Measurements from ENCODE around the gene POLD1.

Gene POLD1

GRCh38 chr19:50451223-50451534, 67.0 kb downstream of the POLD1 start:
- Histone ChIP-seq H3K9ac (ENCODE audit: low read depth in 1 of 2, low read length in 2 of 2) (no peak overlapping the region), H3K27ac (ENCODE audit: low read depth, low read length) (no peak overlapping the region), H3K4me3 (ENCODE audit: low read depth in 1 of 2, low read length in 2 of 2) (no peak overlapping the region), H3K9me3 (ENCODE audit: control insufficient read depth in 1 of 2, low read length in 2 of 2) (no peaks in the 10 kb centered on the region), H3K27me3 (ENCODE audit: control insufficient read depth in 1 of 2, insufficient read depth in 2 of 2, low read length in 2 of 2) (peaks cover 0 to 7% of the 10 kb centered on the region in 2 donors), H3K36me3 (ENCODE audit: control insufficient read depth in 1 of 2, insufficient read depth in 2 of 2, low read length in 2 of 2) (no peaks in the 10 kb centered on the region), H3K4me1 (ENCODE audit: control insufficient read depth in 1 of 2, insufficient read depth in 2 of 2, low read length in 2 of 2) (no peaks in the 10 kb centered on the region)

GRCh38 chr19:50453243-50453642, 69.1 kb downstream of the POLD1 start:
- no peaks in the 10 kb centered on the region for H3K4me1 ChIP-seq (ENCODE audit: control insufficient read depth in 1 of 2, insufficient read depth in 2 of 2, low read length in 2 of 2)
- H3K36me3 ChIP-seq (ENCODE audit: control insufficient read depth in 1 of 2, insufficient read depth in 2 of 2, low read length in 2 of 2), result no peaks in the 10 kb centered on the region
- H3K27me3 ChIP-seq (ENCODE audit: control insufficient read depth in 1 of 2, insufficient read depth in 2 of 2, low read length in 2 of 2), result peaks cover 9 to 17% of the 10 kb centered on the region in 2 donors
- H3K9ac ChIP-seq (ENCODE audit: low read depth in 1 of 2, low read length in 2 of 2), result no peak overlapping the region
- no peak overlapping the region for H3K27ac ChIP-seq (ENCODE audit: low read depth, low read length)
- H3K4me3 ChIP-seq (ENCODE audit: low read depth in 1 of 2, low read length in 2 of 2), result no peak overlapping the region
- H3K9me3 ChIP-seq (ENCODE audit: control insufficient read depth in 1 of 2, low read length in 2 of 2), result no peaks in the 10 kb centered on the region

- Histone ChIP-seq H3K27me3 (ENCODE audit: control insufficient read depth in 1 of 2, insufficient read depth in 2 of 2, low read length in 2 of 2) (peaks cover 9 to 14% of the 10 kb centered on the region in 2 donors), H3K9me3 (ENCODE audit: control insufficient read depth in 1 of 2, low read length in 2 of 2) (no peaks in the 10 kb centered on the region), H3K27ac (ENCODE audit: low read depth, low read length) (no peak overlapping the region), H3K36me3 (ENCODE audit: control insufficient read depth in 1 of 2, insufficient read depth in 2 of 2, low read length in 2 of 2) (no peaks in the 10 kb centered on the region), H3K4me3 (ENCODE audit: low read depth in 1 of 2, low read length in 2 of 2) (no peak overlapping the region), H3K4me1 (ENCODE audit: control insufficient read depth in 1 of 2, insufficient read depth in 2 of 2, low read length in 2 of 2) (no peaks in the 10 kb centered on the region), H3K9ac (ENCODE audit: low read depth in 1 of 2, low read length in 2 of 2) (no peak overlapping the region)
These were observed 71.8 kb downstream of the POLD1 start for GRCh38 chr19:50455992-50456391.

- Histone ChIP-seq H3K9ac (ENCODE audit: low read depth in 1 of 2, low read length in 2 of 2) (no peak overlapping the region), H3K27me3 (ENCODE audit: control insufficient read depth in 1 of 2, insufficient read depth in 2 of 2, low read length in 2 of 2) (peaks cover 9 to 12% of the 10 kb centered on the region in 2 donors)
These were observed 73.2 kb downstream of the POLD1 start for GRCh38 chr19:50457300-50457699.

GRCh38 chr19:50458396-50459066, 74.4 kb downstream of the POLD1 start:
- no peaks in the 10 kb centered on the region for H3K4me1 ChIP-seq (ENCODE audit: control insufficient read depth in 1 of 2, insufficient read depth in 2 of 2, low read length in 2 of 2)
- no peak overlapping the region for H3K27ac ChIP-seq (ENCODE audit: low read depth, low read length)
- H3K4me3 ChIP-seq (ENCODE audit: low read depth in 1 of 2, low read length in 2 of 2), result no peak overlapping the region
- no peaks in the 10 kb centered on the region for H3K9me3 ChIP-seq (ENCODE audit: control insufficient read depth in 1 of 2, low read length in 2 of 2)
- no peak overlapping the region for H3K9ac ChIP-seq (ENCODE audit: low read depth in 1 of 2, low read length in 2 of 2)
- H3K27me3 ChIP-seq (ENCODE audit: control insufficient read depth in 1 of 2, insufficient read depth in 2 of 2, low read length in 2 of 2), result peaks cover 9 to 12% of the 10 kb centered on the region in 2 donors
- no peaks in the 10 kb centered on the region for H3K36me3 ChIP-seq (ENCODE audit: control insufficient read depth in 1 of 2, insufficient read depth in 2 of 2, low read length in 2 of 2)

More at GRCh38 chr19:50457300-50457699, 73.2 kb downstream of the POLD1 start:
- H3K27ac ChIP-seq (ENCODE audit: low read depth, low read length), result no peak overlapping the region
- no peak overlapping the region for H3K4me3 ChIP-seq (ENCODE audit: low read depth in 1 of 2, low read length in 2 of 2)
- H3K9me3 ChIP-seq (ENCODE audit: control insufficient read depth in 1 of 2, low read length in 2 of 2), result no peaks in the 10 kb centered on the region
- H3K4me1 ChIP-seq (ENCODE audit: control insufficient read depth in 1 of 2, insufficient read depth in 2 of 2, low read length in 2 of 2), result no peaks in the 10 kb centered on the region
- no peaks in the 10 kb centered on the region for H3K36me3 ChIP-seq (ENCODE audit: control insufficient read depth in 1 of 2, insufficient read depth in 2 of 2, low read length in 2 of 2)

GRCh38 chr19:50459067-50459456, 74.9 kb downstream of the POLD1 start:
- Histone ChIP-seq H3K27ac (ENCODE audit: low read depth, low read length) (no peak overlapping the region), H3K4me3 (ENCODE audit: low read depth in 1 of 2, low read length in 2 of 2) (no peak overlapping the region), H3K9ac (ENCODE audit: low read depth in 1 of 2, low read length in 2 of 2) (no peak overlapping the region), H3K9me3 (ENCODE audit: control insufficient read depth in 1 of 2, low read length in 2 of 2) (no peaks in the 10 kb centered on the region), H3K36me3 (ENCODE audit: control insufficient read depth in 1 of 2, insufficient read depth in 2 of 2, low read length in 2 of 2) (no peaks in the 10 kb centered on the region), H3K27me3 (ENCODE audit: control insufficient read depth in 1 of 2, insufficient read depth in 2 of 2, low read length in 2 of 2) (peaks cover 9 to 12% of the 10 kb centered on the region in 2 donors), H3K4me1 (ENCODE audit: control insufficient read depth in 1 of 2, insufficient read depth in 2 of 2, low read length in 2 of 2) (peaks cover 0 to 2% of the 10 kb centered on the region in 2 donors)

- Histone ChIP-seq H3K27me3 (ENCODE audit: control insufficient read depth in 1 of 2, insufficient read depth in 2 of 2, low read length in 2 of 2) (peaks cover 9 to 12% of the 10 kb centered on the region in 2 donors), H3K9ac (ENCODE audit: low read depth in 1 of 2, low read length in 2 of 2) (no peak overlapping the region), H3K9me3 (ENCODE audit: control insufficient read depth in 1 of 2, low read length in 2 of 2) (no peaks in the 10 kb centered on the region), H3K27ac (ENCODE audit: low read depth, low read length) (no peak overlapping the region), H3K4me1 (ENCODE audit: control insufficient read depth in 1 of 2, insufficient read depth in 2 of 2, low read length in 2 of 2) (peaks cover 4 to 8% of the 10 kb centered on the region in 2 donors), H3K36me3 (ENCODE audit: control insufficient read depth in 1 of 2, insufficient read depth in 2 of 2, low read length in 2 of 2) (no peaks in the 10 kb centered on the region), H3K4me3 (ENCODE audit: low read depth in 1 of 2, low read length in 2 of 2) (no peak overlapping the region)
These were observed 75.5 kb downstream of the POLD1 start for GRCh38 chr19:50459638-50460037.

GRCh38 chr19:50460161-50460765, 76.1 kb downstream of the POLD1 start:
- H3K36me3 ChIP-seq (ENCODE audit: control insufficient read depth in 1 of 2, insufficient read depth in 2 of 2, low read length in 2 of 2), result no peaks in the 10 kb centered on the region
- H3K27ac ChIP-seq (ENCODE audit: low read depth, low read length), result no peak overlapping the region
- H3K9ac ChIP-seq (ENCODE audit: low read depth in 1 of 2, low read length in 2 of 2), result no peak overlapping the region
- no peaks in the 10 kb centered on the region for H3K9me3 ChIP-seq (ENCODE audit: control insufficient read depth in 1 of 2, low read length in 2 of 2)
- H3K27me3 ChIP-seq (ENCODE audit: control insufficient read depth in 1 of 2, insufficient read depth in 2 of 2, low read length in 2 of 2), result peaks cover 9 to 12% of the 10 kb centered on the region in 2 donors
- H3K4me3 ChIP-seq (ENCODE audit: low read depth in 1 of 2, low read length in 2 of 2), result no peak overlapping the region
- peaks cover 11 to 12% of the 10 kb centered on the region in 2 donors for H3K4me1 ChIP-seq (ENCODE audit: control insufficient read depth in 1 of 2, insufficient read depth in 2 of 2, low read length in 2 of 2)

- Histone ChIP-seq H3K4me3 (ENCODE audit: low read depth in 1 of 2, low read length in 2 of 2) (no peak overlapping the region), H3K9me3 (ENCODE audit: control insufficient read depth in 1 of 2, low read length in 2 of 2) (no peaks in the 10 kb centered on the region), H3K9ac (ENCODE audit: low read depth in 1 of 2, low read length in 2 of 2) (no peak overlapping the region), H3K27me3 (ENCODE audit: control insufficient read depth in 1 of 2, insufficient read depth in 2 of 2, low read length in 2 of 2) (peaks cover 9 to 12% of the 10 kb centered on the region in 2 donors), H3K4me1 (ENCODE audit: control insufficient read depth in 1 of 2, insufficient read depth in 2 of 2, low read length in 2 of 2) (peaks cover 18 to 21% of the 10 kb centered on the region in 2 donors), H3K27ac (ENCODE audit: low read depth, low read length) (no peak overlapping the region), H3K36me3 (ENCODE audit: control insufficient read depth in 1 of 2, insufficient read depth in 2 of 2, low read length in 2 of 2) (no peaks in the 10 kb centered on the region)
These were observed 77.1 kb downstream of the POLD1 start for GRCh38 chr19:50461066-50461875.

GRCh38 chr19:50462970-50463369, 78.8 kb downstream of the POLD1 start:
- Histone ChIP-seq H3K4me1 (ENCODE audit: control insufficient read depth in 1 of 2, insufficient read depth in 2 of 2, low read length in 2 of 2) (peaks cover 26 to 30% of the 10 kb centered on the region in 2 donors), H3K27me3 (ENCODE audit: control insufficient read depth in 1 of 2, insufficient read depth in 2 of 2, low read length in 2 of 2) (peaks cover 0 to 4% of the 10 kb centered on the region in 2 donors), H3K9me3 (ENCODE audit: control insufficient read depth in 1 of 2, low read length in 2 of 2) (no peaks in the 10 kb centered on the region), H3K27ac (ENCODE audit: low read depth, low read length) (no peak overlapping the region), H3K36me3 (ENCODE audit: control insufficient read depth in 1 of 2, insufficient read depth in 2 of 2, low read length in 2 of 2) (no peaks in the 10 kb centered on the region), H3K9ac (ENCODE audit: low read depth in 1 of 2, low read length in 2 of 2) (no peak overlapping the region), H3K4me3 (ENCODE audit: low read depth in 1 of 2, low read length in 2 of 2) (no peak overlapping the region)
